NCI-H2029 (cell line): Measurements from ENCODE around the gene TTLL11.

Experiments used
- DNase-seq: peaks from one replicate; lab custom pipeline; 2025; lab: John Stamatoyannopoulos, UW

TTLL11 gene

GRCh38 chr9:121974421-121974820, 118.7 kb downstream of the TTLL11 start:
- no peak for DNase-seq

GRCh38 chr9:121972501-121972981, 120.6 kb downstream of the TTLL11 start:
- DNase-seq: peak; percentile 94

- DNase-seq: no peak
These were observed 125.1 kb downstream of the TTLL11 start for GRCh38 chr9:121968056-121968455.

GRCh38 chr9:121966706-121967105, 126.4 kb downstream of the TTLL11 start:
- no peak for DNase-seq

- no peak for DNase-seq
These were observed 129.5 kb downstream of the TTLL11 start for GRCh38 chr9:121963528-121963995.

GRCh38 chr9:121962421-121962820, 130.7 kb downstream of the TTLL11 start:
- DNase-seq: no peak

GRCh38 chr9:121960665-121961064, 132.4 kb downstream of the TTLL11 start:
- DNase-seq: no peak

- DNase-seq: no peak
These were observed 134.6 kb downstream of the TTLL11 start for GRCh38 chr9:121958530-121958929.

- no peak for DNase-seq
These were observed 136.3 kb downstream of the TTLL11 start for GRCh38 chr9:121956808-121957207.

- DNase-seq: no peak
These were observed 137.5 kb downstream of the TTLL11 start for GRCh38 chr9:121955649-121956048.

GRCh38 chr9:121954477-121955140, 138.5 kb downstream of the TTLL11 start:
- no peak for DNase-seq

GRCh38 chr9:121952611-121953010, 140.5 kb downstream of the TTLL11 start:
- DNase-seq: no peak

- no peak for DNase-seq
These were observed 142.2 kb downstream of the TTLL11 start for GRCh38 chr9:121950866-121951265.

GRCh38 chr9:121950441-121950840, 142.7 kb downstream of the TTLL11 start:
- no peak for DNase-seq

GRCh38 chr9:121949766-121950165, 143.3 kb downstream of the TTLL11 start:
- DNase-seq: no peak

- no peak for DNase-seq
These were observed 143.7 kb downstream of the TTLL11 start for GRCh38 chr9:121949364-121949763.

GRCh38 chr9:121947775-121948174, 145.3 kb downstream of the TTLL11 start:
- DNase-seq: peak; percentile 49

GRCh38 chr9:121946465-121946864, 146.6 kb downstream of the TTLL11 start:
- DNase-seq: no peak

- no peak for DNase-seq
These were observed 147.3 kb downstream of the TTLL11 start for GRCh38 chr9:121945849-121946248.

- DNase-seq: no peak
These were observed 147.8 kb downstream of the TTLL11 start for GRCh38 chr9:121945281-121945680.

- no peak for DNase-seq
These were observed 148.4 kb downstream of the TTLL11 start for GRCh38 chr9:121944711-121945191.

GRCh38 chr9:121943463-121943862, 149.6 kb downstream of the TTLL11 start:
- DNase-seq: no peak

- DNase-seq: no peak
These were observed 150.2 kb downstream of the TTLL11 start for GRCh38 chr9:121942866-121943382.

GRCh38 chr9:121942313-121942712, 150.8 kb downstream of the TTLL11 start:
- DNase-seq: no peak
